ENCODE measurements around the gene RNF152.

The RNF152 gene

GRCh38 chr18:61893971-61894750 is 1.4 kb upstream of the RNF152 start:
- H3K27me3 ChIP-seq (ENCODE audit: control insufficient read depth, low read length) = peaks cover 48% of the 10 kb centered on the region
- no peaks in the 10 kb centered on the region for H3K79me2 ChIP-seq (ENCODE audit: control insufficient read depth, low read length)
- no peaks in the 10 kb centered on the region for H3K9me2 ChIP-seq (replicated peaks; ENCODE audit: control insufficient read depth, low read length)
- no peaks in the 10 kb centered on the region for H3K9me3 ChIP-seq (ENCODE audit: control insufficient read depth, insufficient read depth, low read length)
- no peaks in the 10 kb centered on the region for H4K20me1 ChIP-seq (ENCODE audit: control insufficient read depth, insufficient read depth, low read depth, low read length)
- H3K4me3 ChIP-seq (ENCODE audit: low read length) = peak overlapping the region; percentile 57
- H3K4me1 ChIP-seq (ENCODE audit: control insufficient read depth, low read length) = no peaks in the 10 kb centered on the region
- peak overlapping the region; percentile 59 for H3K4me2 ChIP-seq (ENCODE audit: low read length)
- no peaks in the 10 kb centered on the region for H3F3A ChIP-seq (ENCODE audit: control insufficient read depth, insufficient read depth)
- H3K27ac ChIP-seq (ENCODE audit: low read depth, low read length) = no peak overlapping the region
- H3K36me3 ChIP-seq (ENCODE audit: control insufficient read depth, low read length) = no peaks in the 10 kb centered on the region
- no peak for TF ChIP-seq EZH2phosphoT487 (IDR thresholded peaks at IDR 0.05; ENCODE audit: borderline replicate concordance, low read length)
- TF ChIP-seq CTCF (IDR thresholded peaks at IDR 0.05; ENCODE audit: low read depth, low read length, poor library complexity, severe bottlenecking) = no peak

GRCh38 chr18:61893309-61893970 is 633 bp upstream of the RNF152 start:
- no peaks in the 10 kb centered on the region for H3K79me2 ChIP-seq (ENCODE audit: control insufficient read depth, low read length)
- peaks cover 48% of the 10 kb centered on the region for H3K27me3 ChIP-seq (ENCODE audit: control insufficient read depth, low read length)
- no peaks in the 10 kb centered on the region for H3K9me3 ChIP-seq (ENCODE audit: control insufficient read depth, insufficient read depth, low read length)
- peak overlapping the region; percentile 59 for H3K4me2 ChIP-seq (ENCODE audit: low read length)
- no peaks in the 10 kb centered on the region for H4K20me1 ChIP-seq (ENCODE audit: control insufficient read depth, insufficient read depth, low read depth, low read length)
- no peaks in the 10 kb centered on the region for H3K36me3 ChIP-seq (ENCODE audit: control insufficient read depth, low read length)
- peak overlapping the region; percentile 57 for H3K4me3 ChIP-seq (ENCODE audit: low read length)
- H3K9me2 ChIP-seq (replicated peaks; ENCODE audit: control insufficient read depth, low read length) = no peaks in the 10 kb centered on the region
- H3F3A ChIP-seq (ENCODE audit: control insufficient read depth, insufficient read depth) = no peaks in the 10 kb centered on the region
- H3K4me1 ChIP-seq (ENCODE audit: control insufficient read depth, low read length) = no peaks in the 10 kb centered on the region
- no peak overlapping the region for H3K27ac ChIP-seq (ENCODE audit: low read depth, low read length)
- TF ChIP-seq CTCF (IDR thresholded peaks at IDR 0.05; ENCODE audit: low read depth, low read length, poor library complexity, severe bottlenecking) (no peak), EZH2phosphoT487 (IDR thresholded peaks at IDR 0.05; ENCODE audit: borderline replicate concordance, low read length) (no peak)

DNA sequence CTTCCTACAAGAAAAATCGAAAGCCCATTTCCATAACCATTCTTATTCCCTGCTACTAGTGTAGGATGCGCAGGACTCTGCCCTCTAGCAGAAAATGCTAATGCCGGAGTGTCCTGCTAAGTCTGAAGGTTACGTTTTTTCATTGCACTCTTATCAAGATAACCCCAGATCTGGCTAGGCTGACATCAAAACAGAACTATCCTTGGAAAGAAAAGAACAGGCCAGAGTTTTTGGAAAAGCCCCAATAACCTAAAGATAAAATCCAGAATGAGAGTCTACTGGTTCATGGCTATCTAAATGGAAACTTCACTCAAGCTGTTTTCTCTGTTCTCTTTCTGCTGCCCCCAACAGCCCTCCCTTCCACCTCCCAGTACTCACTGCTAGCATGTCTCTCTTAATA is 913 bp downstream of the RNF152 start:
- Histone ChIP-seq H3K9me2 (replicated peaks; ENCODE audit: control insufficient read depth, low read length) (no peaks in the 10 kb centered on the region), H3K27ac (ENCODE audit: low read depth, low read length) (no peak overlapping the region), H3K4me3 (ENCODE audit: low read length) (no peak overlapping the region), H3K9me3 (ENCODE audit: control insufficient read depth, insufficient read depth, low read length) (no peaks in the 10 kb centered on the region), H3K79me2 (ENCODE audit: control insufficient read depth, low read length) (no peaks in the 10 kb centered on the region), H3K4me1 (ENCODE audit: control insufficient read depth, low read length) (no peaks in the 10 kb centered on the region), H3F3A (ENCODE audit: control insufficient read depth, insufficient read depth) (no peaks in the 10 kb centered on the region), H3K36me3 (ENCODE audit: control insufficient read depth, low read length) (no peaks in the 10 kb centered on the region), H3K27me3 (ENCODE audit: control insufficient read depth, low read length) (peaks cover 48% of the 10 kb centered on the region), H3K4me2 (ENCODE audit: low read length) (no peak overlapping the region), H4K20me1 (ENCODE audit: control insufficient read depth, insufficient read depth, low read depth, low read length) (no peaks in the 10 kb centered on the region)
- TF ChIP-seq EZH2phosphoT487 (IDR thresholded peaks at IDR 0.05; ENCODE audit: borderline replicate concordance, low read length) = no peak

DNA sequence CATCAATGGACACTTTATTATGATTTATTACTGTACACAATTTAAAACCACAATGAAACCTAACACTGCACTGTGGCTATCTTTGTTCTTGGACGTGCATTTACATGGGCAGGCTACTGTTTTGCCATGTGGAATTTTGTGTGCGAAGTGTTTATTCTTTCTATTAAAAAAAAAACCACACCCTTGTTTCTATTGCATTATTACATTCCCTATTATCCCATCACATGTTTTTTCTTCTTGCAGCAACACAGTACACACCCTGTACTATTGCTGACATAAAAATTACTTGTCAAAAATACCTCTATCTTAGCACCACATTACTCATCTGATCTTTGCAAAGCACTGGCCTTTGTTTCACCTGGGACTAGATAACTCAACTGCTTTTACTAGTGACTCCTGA is 1.5 kb downstream of the RNF152 start:
- no peaks in the 10 kb centered on the region for H3K9me2 ChIP-seq (replicated peaks; ENCODE audit: control insufficient read depth, low read length)
- no peak for TF ChIP-seq EZH2phosphoT487 (IDR thresholded peaks at IDR 0.05; ENCODE audit: borderline replicate concordance, low read length)
- TF ChIP-seq CTCF (IDR thresholded peaks at IDR 0.05; ENCODE audit: low read depth, low read length, poor library complexity, severe bottlenecking) = no peak
- H3K4me1 ChIP-seq (ENCODE audit: control insufficient read depth, low read length) = no peaks in the 10 kb centered on the region
- no peaks in the 10 kb centered on the region for H3F3A ChIP-seq (ENCODE audit: control insufficient read depth, insufficient read depth)
- no peaks in the 10 kb centered on the region for H3K36me3 ChIP-seq (ENCODE audit: control insufficient read depth, low read length)
- H3K79me2 ChIP-seq (ENCODE audit: control insufficient read depth, low read length) = no peaks in the 10 kb centered on the region
- H4K20me1 ChIP-seq (ENCODE audit: control insufficient read depth, insufficient read depth, low read depth, low read length) = no peaks in the 10 kb centered on the region
- H3K27ac ChIP-seq (ENCODE audit: low read depth, low read length) = no peak overlapping the region
- H3K4me3 ChIP-seq (ENCODE audit: low read length) = no peak overlapping the region
- H3K4me2 ChIP-seq (ENCODE audit: low read length) = no peak overlapping the region
- H3K27me3 ChIP-seq (ENCODE audit: control insufficient read depth, low read length) = peaks cover 48% of the 10 kb centered on the region
- no peaks in the 10 kb centered on the region for H3K9me3 ChIP-seq (ENCODE audit: control insufficient read depth, insufficient read depth, low read length)

All from DOHH2 (cell line).